LNCaP clone FGC (cell line): Measurements from ENCODE around the gene PGA4.
A peak's percentile ranks its signal among the peaks of the same experiment; 100 is the strongest.

ENCODE experiments used
- DNase-seq: peaks from one replicate; pipeline ENCODE4 v3.0.0-alpha.2; 2011; ENCODE audit warnings: low read depth
- H3K4me3 ChIP-seq: 2 replicates; pipeline ENCODE4 v1.5.1; 2011; ENCODE audit warnings: mild to moderate bottlenecking, low read depth, low read length, control low read depth
- CTCF ChIP-seq: IDR thresholded peaks from 2 replicates; pipeline ENCODE4 v1.5.1; 2012; ENCODE audit warnings: mild to moderate bottlenecking; ENCODE audit not compliant: control insufficient read depth, insufficient read depth; ENCODE audit errors: extremely low read depth

Gene PGA4

GRCh38 chr11:61181489-61181888, 40.7 kb upstream of the PGA4 start:
- DNase-seq: no peak
- TF ChIP-seq CTCF: no peak
- no peak overlapping the region for H3K4me3 ChIP-seq

- no peak for TF ChIP-seq CTCF
- no peak for DNase-seq
- no peak overlapping the region for H3K4me3 ChIP-seq
Observed at GRCh38 chr11:61183645-61184044, 38.5 kb upstream of the PGA4 start.

- no peak for TF ChIP-seq CTCF
- H3K4me3 ChIP-seq: no peak overlapping the region
- DNase-seq: no peak
Observed at GRCh38 chr11:61186504-61186903, 35.6 kb upstream of the PGA4 start.

- TF ChIP-seq CTCF: peak; percentile 97
- H3K4me3 ChIP-seq: no peak overlapping the region
- peak; percentile 41 for DNase-seq
Observed at GRCh38 chr11:61187505-61188130, 34.5 kb upstream of the PGA4 start.

GRCh38 chr11:61189933-61190332, 32.2 kb upstream of the PGA4 start:
- DNase-seq: no peak
- no peak overlapping the region for H3K4me3 ChIP-seq
- TF ChIP-seq CTCF: no peak

- no peak for TF ChIP-seq CTCF
- no peak for DNase-seq
- H3K4me3 ChIP-seq: no peak overlapping the region
Observed at GRCh38 chr11:61193596-61193995, 28.6 kb upstream of the PGA4 start.

- no peak for TF ChIP-seq CTCF
- no peak for DNase-seq
Observed at GRCh38 chr11:61194169-61194671, 27.9 kb upstream of the PGA4 start.

More at GRCh38 chr11:61194169-61194671, 27.9 kb upstream of the PGA4 start:
- H3K4me3 ChIP-seq: no peak overlapping the region
